Activated naive CD8-positive, alpha-beta T cell (primary cell): Measurements from ENCODE around the gene NTHL1.

Experiments used
- H3K27ac Mint-ChIP-seq: one replicate; pipeline ENCODE4 v1.8.0; 2021; ENCODE audit warnings: mixed read lengths
- H3K27me3 Mint-ChIP-seq: one replicate; pipeline ENCODE4 v1.8.0; 2021; ENCODE audit warnings: mixed read lengths
- H3K36me3 Mint-ChIP-seq: one replicate; pipeline ENCODE4 v1.8.0; 2021; ENCODE audit warnings: mixed read lengths
- H3K4me1 Mint-ChIP-seq: one replicate; pipeline ENCODE4 v1.8.0; 2021; ENCODE audit warnings: low read depth, mixed read lengths
- H3K4me3 Mint-ChIP-seq: one replicate; pipeline ENCODE4 v1.8.0; 2021; ENCODE audit warnings: mild to moderate bottlenecking, mixed read lengths
- H3K9me3 Mint-ChIP-seq: one replicate; pipeline ENCODE4 v1.8.0; 2021; ENCODE audit warnings: low read depth, mixed read lengths

Gene NTHL1

GRCh38 chr16:2043667-2044451 is 3.8 kb downstream of the NTHL1 start:
- Mint-ChIP-seq H3K27me3 (no peaks in the 10 kb centered on the region), H3K4me1 (peaks cover 12% of the 10 kb centered on the region), H3K36me3 (no peaks in the 10 kb centered on the region), H3K4me3 (no peak overlapping the region), H3K9me3 (no peaks in the 10 kb centered on the region), H3K27ac (no peak overlapping the region)

GRCh38 chr16:2042986-2043666 is 4.5 kb downstream of the NTHL1 start:
- Mint-ChIP-seq H3K27me3 (no peaks in the 10 kb centered on the region), H3K36me3 (no peaks in the 10 kb centered on the region), H3K9me3 (no peaks in the 10 kb centered on the region), H3K27ac (no peak overlapping the region), H3K4me1 (peaks cover 6% of the 10 kb centered on the region), H3K4me3 (no peak overlapping the region)

GRCh38 chr16:2042171-2042985 is 5.3 kb downstream of the NTHL1 start:
- no peaks in the 10 kb centered on the region for H3K27me3 Mint-ChIP-seq
- H3K27ac Mint-ChIP-seq = no peak overlapping the region
- H3K4me1 Mint-ChIP-seq = peaks cover 6% of the 10 kb centered on the region
- no peaks in the 10 kb centered on the region for H3K9me3 Mint-ChIP-seq
- H3K4me3 Mint-ChIP-seq = no peak overlapping the region
- H3K36me3 Mint-ChIP-seq = no peaks in the 10 kb centered on the region

- Mint-ChIP-seq H3K27ac (no peak overlapping the region), H3K4me3 (no peak overlapping the region), H3K4me1 (no peaks in the 10 kb centered on the region), H3K9me3 (no peaks in the 10 kb centered on the region), H3K36me3 (no peaks in the 10 kb centered on the region), H3K27me3 (no peaks in the 10 kb centered on the region)
Measured at GRCh38 chr16:2040787-2041522, 6.7 kb downstream of the NTHL1 start.

- Mint-ChIP-seq H3K27me3 (no peaks in the 10 kb centered on the region), H3K9me3 (no peaks in the 10 kb centered on the region), H3K4me3 (no peak overlapping the region), H3K36me3 (no peaks in the 10 kb centered on the region), H3K27ac (no peak overlapping the region), H3K4me1 (no peaks in the 10 kb centered on the region)
Measured at GRCh38 chr16:2040041-2040786, 7.4 kb downstream of the NTHL1 start.

GRCh38 chr16:2039274-2040031 is 8.2 kb downstream of the NTHL1 start:
- Mint-ChIP-seq H3K9me3 (no peaks in the 10 kb centered on the region), H3K36me3 (no peaks in the 10 kb centered on the region), H3K4me1 (no peaks in the 10 kb centered on the region), H3K27me3 (no peaks in the 10 kb centered on the region), H3K27ac (no peak overlapping the region), H3K4me3 (no peak overlapping the region)

GRCh38 chr16:2038382-2039231 is 9.0 kb downstream of the NTHL1 start:
- no peaks in the 10 kb centered on the region for H3K36me3 Mint-ChIP-seq
- no peaks in the 10 kb centered on the region for H3K4me1 Mint-ChIP-seq
- no peak overlapping the region for H3K27ac Mint-ChIP-seq
- H3K4me3 Mint-ChIP-seq = no peak overlapping the region
- no peaks in the 10 kb centered on the region for H3K27me3 Mint-ChIP-seq
- H3K9me3 Mint-ChIP-seq = no peaks in the 10 kb centered on the region

GRCh38 chr16:2037647-2038381 is 9.8 kb downstream of the NTHL1 start:
- Mint-ChIP-seq H3K27me3 (no peaks in the 10 kb centered on the region), H3K9me3 (no peaks in the 10 kb centered on the region), H3K4me3 (no peak overlapping the region), H3K27ac (no peak overlapping the region), H3K4me1 (no peaks in the 10 kb centered on the region), H3K36me3 (no peaks in the 10 kb centered on the region)

GRCh38 chr16:2037115-2037514 is 10.5 kb downstream of the NTHL1 start:
- Mint-ChIP-seq H3K27me3 (no peaks in the 10 kb centered on the region), H3K4me3 (no peak overlapping the region), H3K4me1 (no peaks in the 10 kb centered on the region), H3K27ac (no peak overlapping the region), H3K9me3 (no peaks in the 10 kb centered on the region), H3K36me3 (no peaks in the 10 kb centered on the region)

GRCh38 chr16:2036200-2036966 is 11.3 kb downstream of the NTHL1 start:
- H3K4me1 Mint-ChIP-seq = no peaks in the 10 kb centered on the region
- H3K36me3 Mint-ChIP-seq = no peaks in the 10 kb centered on the region
- no peaks in the 10 kb centered on the region for H3K9me3 Mint-ChIP-seq
- H3K4me3 Mint-ChIP-seq = no peak overlapping the region
- no peak overlapping the region for H3K27ac Mint-ChIP-seq
- H3K27me3 Mint-ChIP-seq = no peaks in the 10 kb centered on the region

- Mint-ChIP-seq H3K4me3 (no peak overlapping the region), H3K4me1 (no peaks in the 10 kb centered on the region), H3K27me3 (no peaks in the 10 kb centered on the region)
Measured at GRCh38 chr16:2035431-2036199, 12.0 kb downstream of the NTHL1 start.

More at GRCh38 chr16:2035431-2036199, 12.0 kb downstream of the NTHL1 start:
- no peak overlapping the region for H3K27ac Mint-ChIP-seq
- H3K9me3 Mint-ChIP-seq = no peaks in the 10 kb centered on the region
- H3K36me3 Mint-ChIP-seq = no peaks in the 10 kb centered on the region
